ENCODE data around the gene MACROD2.

DNA sequence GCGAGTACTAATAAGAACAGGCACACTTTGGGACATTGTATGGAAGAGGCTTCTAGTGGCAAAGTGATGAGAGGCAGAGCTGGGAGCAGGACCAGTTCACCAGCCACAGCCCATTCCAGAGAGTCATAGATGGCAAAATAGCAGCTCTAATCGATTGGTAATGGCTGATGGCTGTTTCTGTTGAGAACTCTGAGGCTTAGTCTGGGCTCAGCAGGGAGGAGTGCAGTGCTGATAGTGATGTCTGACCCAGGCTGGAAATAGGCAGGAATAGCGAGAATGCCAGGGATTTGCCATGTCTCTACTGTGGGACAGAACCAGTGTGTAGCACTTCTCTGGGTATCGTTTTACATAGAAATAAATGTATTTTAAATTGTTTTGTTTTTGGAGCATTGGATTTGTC lies 962.1 kb downstream of the MACROD2 start:
- TF ChIP-seq, protein P1, sequence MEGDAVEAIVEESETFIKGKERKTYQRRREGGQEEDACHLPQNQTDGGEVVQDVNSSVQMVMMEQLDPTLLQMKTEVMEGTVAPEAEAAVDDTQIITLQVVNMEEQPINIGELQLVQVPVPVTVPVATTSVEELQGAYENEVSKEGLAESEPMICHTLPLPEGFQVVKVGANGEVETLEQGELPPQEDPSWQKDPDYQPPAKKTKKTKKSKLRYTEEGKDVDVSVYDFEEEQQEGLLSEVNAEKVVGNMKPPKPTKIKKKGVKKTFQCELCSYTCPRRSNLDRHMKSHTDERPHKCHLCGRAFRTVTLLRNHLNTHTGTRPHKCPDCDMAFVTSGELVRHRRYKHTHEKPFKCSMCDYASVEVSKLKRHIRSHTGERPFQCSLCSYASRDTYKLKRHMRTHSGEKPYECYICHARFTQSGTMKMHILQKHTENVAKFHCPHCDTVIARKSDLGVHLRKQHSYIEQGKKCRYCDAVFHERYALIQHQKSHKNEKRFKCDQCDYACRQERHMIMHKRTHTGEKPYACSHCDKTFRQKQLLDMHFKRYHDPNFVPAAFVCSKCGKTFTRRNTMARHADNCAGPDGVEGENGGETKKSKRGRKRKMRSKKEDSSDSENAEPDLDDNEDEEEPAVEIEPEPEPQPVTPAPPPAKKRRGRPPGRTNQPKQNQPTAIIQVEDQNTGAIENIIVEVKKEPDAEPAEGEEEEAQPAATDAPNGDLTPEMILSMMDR (IDR thresholded peaks at IDR 0.05): no peak
- no peak for TF ChIP-seq POLR2A (IDR thresholded peaks at IDR 0.05)

Data from body of pancreas (tissue), 4 donors.